ENCODE results near the gene CDKN2AIPNL.

Gene CDKN2AIPNL

DNA sequence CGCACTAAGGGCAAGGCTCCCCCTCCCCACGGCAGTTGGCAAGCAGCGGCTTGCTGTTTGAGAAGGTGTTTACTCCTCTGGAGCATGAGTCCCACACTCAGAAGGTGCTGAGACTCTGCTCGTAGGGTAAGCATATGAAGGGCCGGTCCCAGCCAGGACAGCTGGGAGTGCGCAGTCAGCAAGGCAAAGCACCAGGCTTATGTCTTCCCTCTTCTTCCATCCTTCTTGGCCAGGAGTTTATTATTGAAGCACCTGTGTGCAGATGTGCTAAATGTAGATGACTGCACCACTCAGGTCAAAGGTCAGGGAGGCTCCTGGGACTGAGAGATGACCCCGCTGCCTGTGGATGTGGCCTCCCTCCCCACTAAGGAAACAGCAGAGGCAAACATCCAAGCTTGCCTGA is 27.0 kb upstream of the CDKN2AIPNL start:
- DNase-seq (ENCODE audit: low read depth): no peak
- TF ChIP-seq, protein P1, sequence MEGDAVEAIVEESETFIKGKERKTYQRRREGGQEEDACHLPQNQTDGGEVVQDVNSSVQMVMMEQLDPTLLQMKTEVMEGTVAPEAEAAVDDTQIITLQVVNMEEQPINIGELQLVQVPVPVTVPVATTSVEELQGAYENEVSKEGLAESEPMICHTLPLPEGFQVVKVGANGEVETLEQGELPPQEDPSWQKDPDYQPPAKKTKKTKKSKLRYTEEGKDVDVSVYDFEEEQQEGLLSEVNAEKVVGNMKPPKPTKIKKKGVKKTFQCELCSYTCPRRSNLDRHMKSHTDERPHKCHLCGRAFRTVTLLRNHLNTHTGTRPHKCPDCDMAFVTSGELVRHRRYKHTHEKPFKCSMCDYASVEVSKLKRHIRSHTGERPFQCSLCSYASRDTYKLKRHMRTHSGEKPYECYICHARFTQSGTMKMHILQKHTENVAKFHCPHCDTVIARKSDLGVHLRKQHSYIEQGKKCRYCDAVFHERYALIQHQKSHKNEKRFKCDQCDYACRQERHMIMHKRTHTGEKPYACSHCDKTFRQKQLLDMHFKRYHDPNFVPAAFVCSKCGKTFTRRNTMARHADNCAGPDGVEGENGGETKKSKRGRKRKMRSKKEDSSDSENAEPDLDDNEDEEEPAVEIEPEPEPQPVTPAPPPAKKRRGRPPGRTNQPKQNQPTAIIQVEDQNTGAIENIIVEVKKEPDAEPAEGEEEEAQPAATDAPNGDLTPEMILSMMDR (conservative IDR thresholded peaks at IDR 0.05; ENCODE audit: low read length): no peak
- H3K4me3 ChIP-seq (ENCODE audit: low read length): no peak overlapping the region

DNA sequence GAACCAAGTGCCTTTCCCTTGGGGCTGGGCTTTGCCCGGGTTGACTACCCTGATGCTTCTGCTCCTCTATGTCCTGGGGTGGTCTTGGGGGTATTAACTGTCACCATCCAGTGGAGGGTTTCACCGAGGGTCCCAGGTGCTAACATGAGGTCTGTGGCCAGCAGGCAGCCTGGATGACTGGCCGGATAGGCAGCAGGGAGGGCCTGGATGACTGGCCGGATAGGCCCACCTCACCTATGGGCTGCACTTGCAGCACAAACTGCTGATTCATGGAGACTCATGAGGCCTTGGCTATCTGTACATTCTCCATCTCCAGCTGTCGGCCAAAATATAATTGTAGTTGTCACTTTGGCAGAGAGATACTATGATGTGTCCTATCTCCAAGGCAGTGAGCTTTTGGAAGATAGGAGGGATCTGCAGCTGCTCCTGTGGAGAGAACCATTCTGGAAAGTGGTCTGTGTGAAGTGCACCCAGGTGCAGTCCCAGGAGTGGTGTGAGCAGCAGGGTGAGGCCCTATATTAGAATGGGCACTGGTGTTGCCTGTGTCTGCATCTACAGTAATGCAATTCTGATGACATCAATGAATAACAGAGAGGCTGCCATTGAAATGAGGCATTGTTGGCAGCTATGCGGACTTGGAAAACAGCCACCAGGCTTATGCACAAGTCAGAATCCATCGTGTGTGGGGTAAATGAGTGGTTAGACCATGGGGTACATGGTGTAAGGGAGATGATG is 26.3 kb upstream of the CDKN2AIPNL start:
- H3K4me3 ChIP-seq (ENCODE audit: low read length): no peak overlapping the region
- DNase-seq (ENCODE audit: low read depth): peak; percentile 93
- TF ChIP-seq, protein P1 (conservative IDR thresholded peaks at IDR 0.05; ENCODE audit: low read length): no peak

DNA sequence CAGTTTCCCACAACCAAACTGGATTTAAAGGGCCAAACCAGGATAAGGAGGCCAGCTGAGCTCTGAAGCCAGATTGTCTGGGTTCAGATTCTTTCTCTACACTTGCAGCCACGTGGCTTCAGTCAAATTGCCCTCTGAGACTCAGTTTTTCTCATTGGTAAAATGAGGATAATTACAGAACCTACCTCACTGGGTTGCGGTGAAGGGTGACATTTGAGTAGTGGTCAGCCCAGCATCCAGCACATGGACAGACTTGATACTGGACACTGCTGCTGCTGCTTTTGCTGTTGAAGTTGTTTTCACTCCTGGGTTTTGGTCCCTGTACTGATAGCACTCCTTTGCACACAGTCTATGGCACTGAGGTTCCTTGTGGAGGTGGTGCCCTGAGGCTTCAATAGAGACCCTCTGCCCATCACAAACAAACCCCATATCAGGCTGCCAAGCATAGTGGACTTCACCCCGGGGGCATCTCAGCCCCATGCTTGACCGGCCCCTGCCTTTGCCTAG is 25.7 kb upstream of the CDKN2AIPNL start:
- DNase-seq (ENCODE audit: low read depth): no peak
- no peak overlapping the region for H3K4me3 ChIP-seq (ENCODE audit: low read length)
- TF ChIP-seq, protein P1 (conservative IDR thresholded peaks at IDR 0.05; ENCODE audit: low read length): no peak

DNA sequence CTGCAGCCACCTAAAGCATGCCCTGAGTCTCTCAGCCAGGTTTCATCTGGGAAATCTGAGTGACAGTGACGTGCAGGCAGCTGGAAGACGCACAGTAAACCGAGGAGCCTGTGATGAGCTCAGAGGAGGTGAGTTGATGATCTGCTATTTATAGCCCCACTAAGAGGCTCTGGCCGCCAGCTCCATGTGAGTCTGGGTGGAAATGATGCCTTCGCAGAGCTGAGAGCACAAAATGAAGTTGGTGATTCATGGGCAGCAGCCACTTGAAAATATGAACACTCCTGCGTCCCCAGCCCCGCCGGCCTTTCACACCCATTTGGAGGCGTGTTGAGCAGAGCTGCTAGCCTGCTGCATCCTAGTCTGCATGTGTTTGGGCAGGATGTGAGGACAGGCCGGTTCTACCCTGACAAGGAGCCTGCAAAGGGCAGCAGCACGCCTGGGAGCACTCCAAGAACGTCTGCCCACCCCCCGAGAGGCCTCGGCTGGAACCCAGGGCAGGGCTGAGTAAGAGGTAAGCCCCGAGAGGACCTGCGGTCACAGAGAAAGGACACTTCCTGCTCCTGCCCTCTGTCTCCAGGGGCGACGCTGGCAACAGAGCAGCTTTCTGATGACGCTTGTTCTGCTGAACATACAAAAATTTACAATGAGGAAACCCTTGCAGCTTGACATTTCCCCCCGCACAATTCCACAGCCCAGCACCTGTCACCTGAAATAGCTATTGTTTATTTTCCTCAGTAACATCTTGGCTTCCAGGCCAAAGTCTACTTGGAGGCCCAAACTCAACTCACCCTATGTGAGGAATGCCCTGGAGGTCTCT is 25.1 kb upstream of the CDKN2AIPNL start:
- TF ChIP-seq, protein P1 (conservative IDR thresholded peaks at IDR 0.05; ENCODE audit: low read length): no peak
- no peak overlapping the region for H3K4me3 ChIP-seq (ENCODE audit: low read length)
- peak; percentile 88 for DNase-seq (ENCODE audit: low read depth)

DNA sequence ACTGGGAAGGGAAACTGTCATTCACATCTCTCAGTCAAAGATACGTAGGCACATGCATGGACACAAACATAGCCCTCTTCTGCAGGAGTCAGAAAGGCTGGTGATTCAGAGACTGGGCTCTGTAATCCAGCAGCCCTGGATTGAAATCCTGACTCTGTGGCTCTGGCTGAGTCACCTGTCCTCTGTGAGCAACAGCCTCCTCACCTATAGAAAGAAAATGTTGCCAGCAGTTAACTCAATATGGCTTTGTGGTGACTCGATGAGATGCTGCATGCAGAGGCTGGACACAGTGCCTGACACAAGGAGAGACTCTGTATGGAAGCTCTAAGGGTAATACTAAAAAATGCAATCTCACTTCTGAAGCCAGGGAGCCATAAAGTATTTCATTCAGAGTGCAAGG is 23.9 kb upstream of the CDKN2AIPNL start:
- DNase-seq (ENCODE audit: low read depth): peak; percentile 51
- TF ChIP-seq, protein P1 (conservative IDR thresholded peaks at IDR 0.05; ENCODE audit: low read length): no peak
- no peak overlapping the region for H3K4me3 ChIP-seq (ENCODE audit: low read length)

DNA sequence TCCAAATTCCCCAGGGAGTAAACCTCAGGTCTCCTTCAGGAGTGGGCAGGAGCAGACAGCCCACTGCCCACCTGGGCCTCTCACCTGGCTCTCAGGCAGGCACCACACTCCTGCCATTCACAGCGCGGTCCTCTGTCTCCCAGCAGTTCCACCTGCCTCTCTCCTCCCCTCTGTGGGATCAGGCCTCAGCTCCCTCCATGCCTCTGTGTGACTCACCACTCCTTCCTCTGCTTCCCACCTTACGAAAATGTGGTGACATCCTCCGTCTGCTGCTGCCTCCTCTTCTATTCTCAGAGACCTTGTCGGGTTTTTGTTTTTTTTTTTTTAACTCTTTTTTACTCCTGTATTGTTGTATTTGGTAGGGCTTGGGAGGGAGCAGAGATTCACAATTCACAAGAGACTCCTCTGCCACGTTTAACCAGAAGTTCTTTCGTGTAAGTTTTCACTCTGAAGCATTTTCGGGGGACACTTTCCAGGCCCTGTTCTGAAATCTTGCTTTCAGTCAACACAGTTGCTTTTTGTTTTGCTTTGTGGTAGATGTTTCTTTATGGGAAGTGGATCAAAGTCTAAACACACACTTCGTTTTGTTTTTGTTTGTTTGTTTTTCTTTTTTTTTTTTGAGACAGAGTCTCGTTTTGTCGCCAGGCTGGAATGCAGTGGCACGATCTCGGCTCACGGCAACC is 21.1 kb upstream of the CDKN2AIPNL start:
- no peak overlapping the region for H3K4me3 ChIP-seq (ENCODE audit: low read length)
- DNase-seq (ENCODE audit: low read depth): no peak
- TF ChIP-seq, protein P1 (conservative IDR thresholded peaks at IDR 0.05; ENCODE audit: low read length): no peak
